CD4-positive, alpha-beta T cell treated with Interleukin-17A for 4 hours (primary cell): Measurements from ENCODE around the gene CLGN.
"Not testable (repeated sequence)": the region's sequence is repeated elsewhere in the genome, so short reads cannot be mapped to it uniquely, and the experiment has no call there.

ENCODE experiments used
- DNase-seq: peaks from one replicate; pipeline ENCODE4 v3.0.0-alpha.2; 2020; ENCODE audit warnings: mixed read lengths

Gene CLGN

GRCh38 chr4:140427106-140427918 lies at the start of gene CLGN:
CLGN (minus strand) TSS chr4:140427648; CDS start chr4:140413078, 14,570 bp downstream.
- peak; percentile 25 for DNase-seq

GRCh38 chr4:140472156-140472555 lies 44.7 kb upstream of the CLGN start:
- no peak for DNase-seq

GRCh38 chr4:140469791-140470733 lies 42.6 kb upstream of the CLGN start:
- DNase-seq, result no peak

GRCh38 chr4:140466146-140466545 lies 38.7 kb upstream of the CLGN start:
- DNase-seq, result no peak

- DNase-seq, result no peak
Observed at GRCh38 chr4:140463614-140464013, 36.2 kb upstream of the CLGN start.

GRCh38 chr4:140463182-140463581 lies 35.7 kb upstream of the CLGN start:
- no peak for DNase-seq

- DNase-seq, result no peak
Observed at GRCh38 chr4:140450352-140450751, 22.9 kb upstream of the CLGN start.

- DNase-seq, result no peak
Observed at GRCh38 chr4:140448830-140449229, 21.4 kb upstream of the CLGN start.

- DNase-seq, result no peak
Observed at GRCh38 chr4:140448162-140448561, 20.7 kb upstream of the CLGN start.

GRCh38 chr4:140444347-140444746 lies 16.9 kb upstream of the CLGN start:
- DNase-seq, result not testable (repeated sequence)

- no peak for DNase-seq
Observed at GRCh38 chr4:140439644-140440142, 12.2 kb upstream of the CLGN start.

GRCh38 chr4:140427919-140428471 lies 547 bp upstream of the CLGN start:
- DNase-seq, result no peak

- DNase-seq, result no peak
Observed at GRCh38 chr4:140426610-140427105, 790 bp downstream of the CLGN start.

- no peak for DNase-seq
Observed at GRCh38 chr4:140423106-140423505, 4.3 kb downstream of the CLGN start.

GRCh38 chr4:140413130-140413969 lies 14.1 kb downstream of the CLGN start:
- DNase-seq, result not testable (repeated sequence)

GRCh38 chr4:140408974-140409373 lies 18.5 kb downstream of the CLGN start:
- no peak for DNase-seq

GRCh38 chr4:140406292-140406691 lies 21.2 kb downstream of the CLGN start:
- DNase-seq, result no peak

GRCh38 chr4:140400111-140400510 lies 27.3 kb downstream of the CLGN start:
- DNase-seq, result no peak

- no peak for DNase-seq
Observed at GRCh38 chr4:140395668-140396067, 31.8 kb downstream of the CLGN start.

- no peak for DNase-seq
Observed at GRCh38 chr4:140388015-140388414, 39.4 kb downstream of the CLGN start.

- DNase-seq, result no peak
Observed at GRCh38 chr4:140382732-140383131, 44.7 kb downstream of the CLGN start.

GRCh38 chr4:140374130-140374477 lies 53.3 kb downstream of the CLGN start:
- no peak for DNase-seq
